Vagina (tissue), 2 donors: ENCODE results near the gene LXN.

ENCODE experiments used
- CTCF ChIP-seq, 3 experiments: fragments of 450-650 bp in 2 of 3; fragments of 200-600 bp in 1 of 3; sonication (generic) in 1 of 3; IDR thresholded peaks; one replicate each; pipeline ENCODE4 v1.5.1; 2017 to 2019; ENCODE audit warnings: antibody characterized with exemption in 3 of 3, mild to moderate bottlenecking in 2 of 3, moderate library complexity in 2 of 3
- POLR2A ChIP-seq, 2 donors: fragments of 450-650 bp; IDR thresholded peaks; one replicate each; pipeline ENCODE4 v1.6.1; 2017; ENCODE audit warnings: antibody characterized with exemption in 2 of 2, mild to moderate bottlenecking in 2 of 2, moderate library complexity in 2 of 2
- POLR2AphosphoS5 ChIP-seq, 2 donors: sonication (generic); formaldehyde crosslinking; IDR thresholded peaks; one replicate each; pipeline ENCODE4 v1.9.0; 2017; ENCODE audit warnings: antibody characterized with exemption in 2 of 2, mild to moderate bottlenecking in 2 of 2, low read depth in 1 of 2; ENCODE audit not compliant: insufficient read depth in 1 of 2

GRCh38 chr3:158683230-158683962, 10.9 kb upstream of the LXN start:
- TF ChIP-seq POLR2AphosphoS5 (IDR thresholded peaks at IDR 0.05; ENCODE audit: insufficient read depth in 1 of 2, low read depth in 1 of 2) (no peak), CTCF (IDR thresholded peaks at IDR 0.05) (no peak), POLR2A (IDR thresholded peaks at IDR 0.05) (no peak)
